Ovary (tissue), 10 donors: ENCODE data around the gene APOBEC3H. TPM values are rescaled to one million over a fixed set of nuclear protein-coding genes. Genes with fewer than 3 reads are reported as not detected.
"Not testable (repeated sequence)": the region's sequence is repeated elsewhere in the genome, so short reads cannot be mapped to it uniquely, and the experiment has no call there.

Experiments
- DNase-seq, 5 donors: peaks; one replicate each; pipeline ENCODE4 v3.0.0-alpha.2; 2019 to 2020
- H3K27ac ChIP-seq, 2 donors: fragments of 200-600 bp; one replicate each; pipeline versions ENCODE4 v1.5.1 to v1.8.0; 2019 to 2022
- H3K27me3 ChIP-seq: fragments of 200-600 bp; one replicate; pipeline ENCODE4 v1.8.0; 2022
- H3K36me3 ChIP-seq: fragments of 200-600 bp; sonication (generic); one replicate; pipeline ENCODE4 v1.5.1; 2019
- H3K4me1 ChIP-seq: one replicate; pipeline ENCODE4 v1.8.1; 2013; ENCODE audit warnings: mild to moderate bottlenecking, moderate library complexity; ENCODE audit not compliant: insufficient read depth
- H3K4me3 ChIP-seq: fragments of 200-600 bp; sonication (generic); one replicate; pipeline ENCODE4 v1.5.1; 2017
- H3K9me3 ChIP-seq, 2 donors: fragments of 200-600 bp in 1 of 2; sonication (generic) in 1 of 2; one replicate each; pipeline versions ENCODE4 v1.5.1 to v1.8.1; 2013 to 2019; ENCODE audit warnings: mild to moderate bottlenecking in 1 of 2, moderate library complexity in 1 of 2
- CTCF ChIP-seq, 3 donors: fragments of 450-650 bp in 2 of 3; fragments of 200-600 bp in 1 of 3; IDR thresholded peaks; one replicate each; pipeline versions ENCODE4 v1.5.1 to v1.8.0; 2016 to 2022; ENCODE audit warnings: antibody characterized with exemption in 3 of 3, mild to moderate bottlenecking in 1 of 3
- EP300 ChIP-seq: sonication (generic); formaldehyde crosslinking; IDR thresholded peaks from one replicate; pipeline ENCODE4 v1.6.1; 2017; ENCODE audit warnings: antibody characterized with exemption
- POLR2A ChIP-seq: fragments of 450-650 bp; IDR thresholded peaks from one replicate; pipeline ENCODE4 v1.6.1; 2017; ENCODE audit warnings: antibody characterized with exemption, mild to moderate bottlenecking, moderate library complexity
- WGBS, 3 donors: extraction: QIAGEN DNeasy Blood & Tissue Kit in 1 of 3; methylation state at CpG; one replicate each; pipeline versions ENCODE4 v1.1.5 to v1.1.7; 2013 to 2017; 5-methylcytosine and 5-hydroxymethylcytosine counted together
- intact Hi-C, 4 donors: fragments of 100-400 bp; cut with DNase I; formaldehyde crosslinking; loops; one replicate each; pipeline versions ENCODE4 v1.11.0 to v1.15.1; 2022 to 2023
- long read RNA-seq, 3 donors: library from polyadenylated mRNA in 2 of 3; unstranded in 2 of 3; transcript quantifications; one replicate each; pipeline ENCODE4 v2.0.0 and lab custom pipeline, GENCODE V29; 2021 to 2026
- polyA plus RNA-seq, 2 donors: library from polyadenylated mRNA; stranded (reverse); fragments of 200-250 nt in 1 of 2; fragments of 350-450 nt in 1 of 2; fragmentation: Illumina TruSeq in 1 of 2; extraction: RNeasy Lipid Tissue Mini Kit (QIAGEN cat#74804) in 1 of 2; gene quantifications; one replicate each; pipeline ENCODE4 v1.2.3, GENCODE V29; 2013 to 2014
- total RNA-seq, 7 donors: library from RNA; depleted of rRNA in 2 of 7; stranded (reverse); fragments of >200 nt in 2 of 7; fragmentation: NEBNext Ultra II Directional in 3 of 7; extraction: Animal tissue kit (Norgen Biotek cat#: 25700) in 3 of 7; gene quantifications; one replicate each; pipeline versions ENCODE4 v1.1.0 to v1.2.4, GENCODE V29; 2016 to 2023
- donor health status: DM: no; HTN: no; CAD: no; lungs with moderate emphysema.
- donor health status: DM: no; HTN: no; CAD: no.
- donor health status: Bipolar disorder and iron deficiency.
- donor health status: DM: yes; HTN: yes; CAD: no.
- donor health status: DM: no; HTN: no; CAD: no.
- donor health status: DM: yes; HTN: yes; CAD: no.

APOBEC3H gene
- total RNA-seq (under 1 TPM in 2 of 7 donors, not detected in 5; 0.23 to 0.31 TPM), polyA plus RNA-seq (under 1 TPM in 1 of 2 donors, not detected in 1; 0.97 TPM)
- long read RNA-seq, donor 1, result 0 reads
- long read RNA-seq, donor 2, result 0 reads
- long read RNA-seq, donor 3, result 0 reads

GRCh38 chr22:39097098-39098020 is at the start of gene APOBEC3H:
Gene APOBEC3H (plus strand): TSS chr22:39097244. CDS start chr22:39100279, 3,035 bp downstream.
- intact Hi-C loops, result no loop called here
- Histone ChIP-seq H3K4me1 (no peaks in the 10 kb centered on the region), H3K9me3 (no peaks in the 10 kb centered on the region), H3K36me3 (no peaks in the 10 kb centered on the region), H3K27ac (peak within 1 kb of the TSS in 1 of 2 donors; percentile 11), H3K27me3 (no peaks in the 10 kb centered on the region), H3K4me3 (no peak within 1 kb of the TSS)
- 74 to 86% (median 84%) methylated on average over 9 of the region's 9 CpGs for WGBS, 3 donors
- no peak for DNase-seq
- no peak for TF ChIP-seq CTCF (IDR thresholded peaks at IDR 0.05)

DNA sequence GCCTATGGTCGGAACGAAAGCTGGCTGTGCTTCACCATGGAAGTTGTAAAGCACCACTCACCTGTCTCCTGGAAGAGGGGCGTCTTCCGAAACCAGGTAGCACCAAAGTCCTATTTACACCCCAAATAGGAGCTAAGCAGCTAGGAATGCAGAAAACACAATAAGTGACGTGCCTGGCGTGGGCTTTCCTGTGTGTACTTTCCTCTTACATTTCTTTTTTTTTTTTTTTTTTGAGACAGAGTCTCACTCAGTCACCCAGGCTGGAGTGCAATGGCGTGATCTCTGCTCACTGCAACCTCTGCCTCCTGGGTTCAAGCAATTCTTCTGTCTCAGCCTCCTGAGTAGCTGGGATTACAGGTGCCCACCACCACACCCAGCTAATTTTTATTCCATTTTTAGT is 47.6 kb upstream of the APOBEC3H start:
- DNase-seq, H3K27me3 ChIP-seq, intact Hi-C loops, H3K4me1 ChIP-seq, H3K4me3 ChIP-seq, H3K36me3 ChIP-seq, H3K9me3 ChIP-seq, H3K27ac ChIP-seq: not testable (repeated sequence)
- 76 to 89% (median 83%) methylated on average over 7 of the region's 7 CpGs for WGBS, 3 donors

- H3K27ac ChIP-seq, intact Hi-C loops, H3K9me3 ChIP-seq, DNase-seq, H3K4me3 ChIP-seq, H3K36me3 ChIP-seq, H3K4me1 ChIP-seq, H3K27me3 ChIP-seq: not testable (repeated sequence)
- WGBS, 3 donors, result 69 to 72% (median 70%) methylated on average over 16 to 17 of the region's 18 CpGs
These were observed 45.1 kb upstream of the APOBEC3H start for GRCh38 chr22:39051844-39052495.

- TF ChIP-seq CTCF (IDR thresholded peaks at IDR 0.05) (no peak), POLR2A (no peak), EP300 (no peak)
- intact Hi-C loops, result no loop called here
- 91 to 97% (median 95%) methylated on average over 11 of the region's 11 CpGs for WGBS, 3 donors
These were observed 41.4 kb upstream of the APOBEC3H start for GRCh38 chr22:39055658-39056057.

GRCh38 chr22:39061290-39061689 is 35.8 kb upstream of the APOBEC3H start:
- H3K9me3 ChIP-seq, intact Hi-C loops, H3K36me3 ChIP-seq, H3K27me3 ChIP-seq, H3K27ac ChIP-seq, H3K4me1 ChIP-seq, H3K4me3 ChIP-seq, DNase-seq: not testable (repeated sequence)
- 69 to 73% (median 69%) methylated on average over 6 of the region's 6 CpGs for WGBS, 3 donors

More at GRCh38 chr22:39055658-39056057, 41.4 kb upstream of the APOBEC3H start:
- no peak for DNase-seq
- no peak overlapping the region for H3K27ac ChIP-seq
- H3K9me3 ChIP-seq, result no peaks in the 10 kb centered on the region
- no peaks in the 10 kb centered on the region for H3K36me3 ChIP-seq
- no peak overlapping the region for H3K4me3 ChIP-seq
- H3K27me3 ChIP-seq, result no peaks in the 10 kb centered on the region
- H3K4me1 ChIP-seq, result peaks cover 3% of the 10 kb centered on the region

DNA sequence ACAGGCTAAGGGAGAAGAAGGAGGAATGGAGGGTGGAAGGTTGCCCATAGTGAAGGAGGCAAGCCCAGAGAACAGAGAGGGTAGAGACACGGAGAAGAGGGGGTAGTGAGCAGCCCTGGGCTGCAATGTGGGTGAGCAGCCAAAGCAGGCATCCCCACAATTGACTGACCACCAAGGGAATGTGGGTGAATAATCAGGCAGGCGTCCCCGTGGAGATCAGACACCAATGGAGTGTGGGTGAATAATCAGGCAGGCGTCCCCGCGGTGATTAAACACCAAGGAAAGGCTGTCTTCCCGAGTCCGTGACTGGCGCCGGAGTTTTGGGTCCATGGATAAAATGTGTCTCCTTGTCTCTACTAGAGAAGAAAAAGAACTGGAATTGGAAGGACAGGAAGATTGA is 35.1 kb upstream of the APOBEC3H start:
- H3K9me3 ChIP-seq, intact Hi-C loops: not testable (repeated sequence)
- WGBS, 3 donors, result 82 to 84% (median 84%) methylated on average over 10 of the region's 10 CpGs

DNA sequence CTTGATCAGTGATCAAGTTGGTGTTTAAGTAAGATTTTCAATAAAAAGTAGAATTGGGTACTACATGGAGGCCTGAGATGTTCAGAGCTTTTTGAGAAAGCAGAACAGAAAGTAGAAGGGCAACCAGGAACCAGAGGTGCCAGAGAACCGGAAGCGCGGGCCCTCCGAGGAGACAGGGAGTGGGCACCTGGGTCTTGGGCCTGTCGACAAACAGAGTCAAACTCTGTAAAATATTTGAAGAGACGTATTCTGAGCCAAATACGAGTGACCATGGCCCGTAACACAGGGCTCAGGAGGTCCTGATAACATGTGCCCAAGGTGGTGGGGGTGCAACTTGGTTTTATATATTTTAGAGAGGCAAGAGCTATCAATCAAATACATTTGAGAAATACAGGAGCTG is 33.1 kb upstream of the APOBEC3H start:
- H3K9me3 ChIP-seq, H3K4me1 ChIP-seq, H3K4me3 ChIP-seq, H3K27me3 ChIP-seq, H3K36me3 ChIP-seq, intact Hi-C loops, H3K27ac ChIP-seq, DNase-seq: not testable (repeated sequence)
- 90 to 96% (median 92%) methylated on average over 8 of the region's 8 CpGs for WGBS, 3 donors

More for the DNA sequence above, 35.1 kb upstream of the APOBEC3H start:
- H3K27me3 ChIP-seq, H3K27ac ChIP-seq, H3K4me3 ChIP-seq, H3K4me1 ChIP-seq, DNase-seq, H3K36me3 ChIP-seq: not testable (repeated sequence)

DNA sequence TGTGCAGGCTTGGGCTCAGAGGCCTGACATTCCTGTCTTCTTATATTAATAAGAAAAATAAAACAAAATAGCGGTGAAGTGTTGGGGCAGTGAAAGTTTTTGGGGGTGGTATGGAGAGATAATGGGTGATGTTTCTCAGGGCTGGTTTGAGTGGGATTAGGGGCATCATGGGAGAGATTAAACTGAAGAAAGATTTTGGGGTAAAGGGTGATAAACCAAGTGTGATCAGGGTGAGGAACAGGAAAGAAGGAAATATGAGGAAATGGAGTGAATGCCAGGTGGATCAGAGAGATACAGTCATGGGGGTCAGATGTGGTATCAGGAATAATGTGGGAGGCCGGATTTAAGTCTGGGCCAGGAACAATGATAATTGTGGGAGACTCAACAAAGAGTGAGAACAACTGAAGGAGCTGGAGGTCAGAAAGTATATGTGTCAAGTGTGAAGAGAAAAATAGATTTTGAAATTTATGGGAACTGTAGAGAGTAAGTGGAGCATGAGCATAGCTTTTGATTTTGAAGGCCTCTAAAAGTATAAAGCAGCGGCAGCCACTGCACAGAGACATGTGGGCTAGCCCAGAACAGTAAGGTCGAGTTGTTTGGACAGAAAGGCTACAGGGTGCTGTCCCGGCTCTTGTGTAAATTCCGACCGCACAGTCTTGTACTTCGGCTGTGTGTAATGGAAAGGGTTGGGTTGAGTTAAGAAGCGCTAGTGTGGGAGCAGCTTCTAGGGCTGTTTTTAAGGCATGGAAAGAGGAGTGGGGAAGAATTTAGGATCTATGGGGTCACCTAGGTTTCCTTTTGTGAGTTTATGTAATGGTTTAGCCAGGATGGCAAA is 30.4 kb upstream of the APOBEC3H start:
- H3K4me3 ChIP-seq, H3K4me1 ChIP-seq: not testable (repeated sequence)
- WGBS, 3 donors, result 87 to 91% (median 88%) methylated on average over 9 of the region's 9 CpGs

More for the DNA sequence above, 30.4 kb upstream of the APOBEC3H start:
- H3K36me3 ChIP-seq, intact Hi-C loops, H3K9me3 ChIP-seq, DNase-seq, H3K27me3 ChIP-seq, H3K27ac ChIP-seq: not testable (repeated sequence)
